ENCODE measurements around the gene RNF32.
"Not testable (repeated sequence)": the region's sequence is repeated elsewhere in the genome, so short reads cannot be mapped to it uniquely, and the experiment has no call there.

The RNF32 gene

DNA sequence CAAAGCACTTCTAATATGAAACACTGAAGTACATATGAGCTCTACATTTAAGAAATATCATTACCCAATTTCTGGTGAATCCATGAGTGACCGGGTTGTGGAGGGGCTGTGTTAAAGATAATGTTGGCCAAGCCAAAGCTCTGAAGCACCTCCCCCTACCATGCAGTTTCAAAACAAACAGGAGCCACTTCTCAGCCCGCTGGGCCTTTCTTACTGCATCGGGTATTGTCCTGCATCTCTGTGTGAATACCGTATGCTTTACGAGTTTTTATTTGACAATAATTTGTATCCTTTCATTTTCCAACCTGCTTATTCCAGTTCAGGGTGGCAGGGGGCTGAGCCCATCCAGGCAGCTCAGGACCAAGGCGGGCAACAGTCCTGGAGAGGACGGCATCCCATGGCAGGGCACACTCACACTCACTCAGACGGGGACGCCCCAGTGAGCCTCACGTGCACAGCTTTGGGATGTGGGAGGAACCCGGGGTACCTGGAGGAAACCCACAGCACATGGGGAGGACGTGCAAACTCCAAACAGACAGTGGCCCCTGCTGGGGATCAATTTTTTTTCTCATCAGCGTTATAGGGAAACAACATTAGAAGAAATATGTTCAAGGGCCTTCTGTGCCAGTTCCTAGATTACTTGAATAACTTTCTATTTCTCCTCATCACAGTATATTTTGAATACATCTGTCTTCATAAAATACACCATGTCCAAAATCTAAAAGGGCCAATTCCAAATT lies 1.9 kb downstream of the RNF32 start:
- DNase-seq (ENCODE audit: low read depth in 2 of 2), result no peak

DNA sequence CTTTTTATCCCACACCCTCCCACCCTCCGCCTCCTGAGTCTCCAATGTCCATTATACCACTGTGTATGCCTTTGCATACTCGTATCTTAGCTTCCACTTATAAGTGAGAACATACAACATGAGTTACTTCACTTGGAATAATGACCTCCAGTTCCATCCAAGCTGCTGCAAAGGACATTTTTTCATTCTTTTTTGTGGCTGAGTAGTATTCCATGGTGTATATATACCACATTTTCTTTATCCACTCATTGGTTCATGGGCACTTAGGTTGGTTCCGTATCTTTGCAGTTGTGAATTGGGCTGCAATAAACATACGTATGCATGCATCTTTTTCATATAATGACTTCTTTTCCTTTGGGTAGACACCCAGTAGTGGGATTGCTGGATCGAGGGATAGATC lies 6.8 kb downstream of the RNF32 start:
- DNase-seq (ENCODE audit: low read depth in 2 of 2), result not testable (repeated sequence)

DNA sequence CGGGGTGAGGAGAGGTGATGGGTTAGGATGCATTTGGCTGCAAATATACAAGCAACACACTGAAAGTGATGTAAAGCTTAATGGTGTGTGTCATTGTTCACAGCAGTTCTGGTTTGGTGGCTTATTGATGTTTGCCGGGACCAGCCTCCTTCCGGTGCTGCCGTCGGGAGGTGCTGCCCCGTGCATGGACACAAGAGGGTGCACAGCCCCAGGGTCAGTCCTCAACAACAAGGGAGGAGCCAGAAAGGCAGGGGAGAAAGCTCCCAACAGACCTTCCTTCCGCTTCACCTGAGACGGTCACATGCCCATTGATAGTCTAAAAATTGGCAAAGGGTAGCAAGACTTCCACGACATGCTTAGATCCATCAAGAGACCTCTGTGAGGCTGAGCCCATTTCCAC lies 9.5 kb downstream of the RNF32 start:
- no peak for DNase-seq (ENCODE audit: low read depth in 2 of 2)

DNA sequence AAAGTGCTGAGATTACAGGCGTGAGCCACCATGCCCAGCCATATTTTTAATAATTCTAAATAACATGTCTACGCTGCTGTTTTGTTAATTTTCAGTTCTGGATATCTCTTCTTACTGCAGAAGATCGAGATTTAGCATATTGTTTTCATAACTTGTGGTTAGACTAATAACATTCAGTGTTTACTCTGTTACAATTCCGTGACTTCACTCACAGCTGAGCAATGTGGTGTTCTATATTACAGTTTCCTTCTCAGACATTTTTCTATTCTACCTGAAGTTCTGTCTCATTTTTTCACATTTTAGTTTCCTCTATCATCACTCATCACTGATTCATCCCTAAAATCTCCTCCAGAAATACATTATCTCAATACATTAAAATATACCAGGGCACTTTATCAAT lies 10.9 kb downstream of the RNF32 start:
- DNase-seq (ENCODE audit: low read depth in 2 of 2), result no peak

DNA sequence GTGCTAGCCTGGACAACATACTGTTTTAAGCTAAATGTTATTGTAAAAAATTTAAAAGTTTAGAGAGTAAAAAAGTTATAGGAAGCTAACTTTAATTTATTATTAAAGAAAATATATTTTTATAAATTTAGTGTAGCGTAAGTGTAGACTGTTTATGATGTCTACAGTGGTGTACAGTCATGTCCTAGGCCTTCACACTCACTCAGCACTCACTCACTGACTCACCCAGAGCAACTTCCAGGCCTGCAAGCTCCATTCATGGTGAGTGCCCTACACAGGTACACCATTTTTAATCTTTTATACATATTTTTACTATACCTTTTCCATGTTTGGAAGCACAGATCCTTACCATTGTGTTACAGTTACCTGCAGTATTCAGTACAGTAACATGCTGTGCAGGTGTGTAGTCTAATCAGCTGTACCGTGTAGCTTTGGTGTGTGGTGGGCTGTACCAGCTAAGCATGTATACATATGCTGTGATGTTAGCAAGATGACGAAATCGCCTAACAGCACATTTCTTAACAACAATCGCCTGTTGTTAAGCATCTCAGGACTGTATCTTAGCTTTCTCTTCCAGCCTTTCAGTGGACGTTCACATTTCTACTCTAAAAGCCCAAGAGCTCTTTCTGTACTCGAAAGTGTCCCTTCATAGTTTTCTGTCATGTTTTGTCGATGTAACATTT lies 12.5 kb downstream of the RNF32 start:
- no peak for DNase-seq (ENCODE audit: low read depth in 2 of 2)

DNA sequence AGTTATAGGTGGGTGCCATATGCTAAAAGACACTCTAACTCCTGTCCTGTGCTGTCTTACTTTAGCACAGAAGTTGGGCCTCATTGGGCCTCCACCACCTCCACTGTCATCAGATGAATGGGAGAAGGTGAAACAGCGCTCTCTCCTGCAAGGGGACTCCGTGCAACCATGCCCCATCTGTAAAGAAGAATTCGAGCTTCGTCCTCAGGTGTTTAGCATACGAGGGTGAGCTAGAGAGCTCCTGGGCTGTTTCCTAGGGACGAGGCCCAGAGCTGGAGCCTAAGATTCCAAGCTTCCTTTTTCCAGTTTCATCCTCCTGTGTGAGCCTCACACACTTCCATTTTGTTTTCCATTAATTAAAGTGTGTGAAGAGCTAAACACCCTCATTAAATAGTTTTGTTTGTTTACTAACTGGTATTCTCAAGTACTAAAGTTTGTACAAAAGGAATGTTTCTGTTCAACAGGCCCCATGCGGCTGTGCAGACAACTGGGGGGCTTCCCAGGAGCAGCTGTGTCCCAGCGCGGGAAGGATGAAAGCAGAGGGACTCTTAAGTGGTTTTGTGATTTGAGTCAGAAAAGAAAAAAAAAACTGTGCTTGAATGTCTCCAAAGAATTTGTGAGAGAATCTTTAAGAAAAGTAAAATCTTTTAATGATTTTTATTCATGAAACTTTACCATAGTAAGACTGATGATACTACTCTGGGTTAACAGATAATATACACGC lies 14.1 kb downstream of the RNF32 start:
- DNase-seq (ENCODE audit: low read depth in 2 of 2), result no peak

DNA sequence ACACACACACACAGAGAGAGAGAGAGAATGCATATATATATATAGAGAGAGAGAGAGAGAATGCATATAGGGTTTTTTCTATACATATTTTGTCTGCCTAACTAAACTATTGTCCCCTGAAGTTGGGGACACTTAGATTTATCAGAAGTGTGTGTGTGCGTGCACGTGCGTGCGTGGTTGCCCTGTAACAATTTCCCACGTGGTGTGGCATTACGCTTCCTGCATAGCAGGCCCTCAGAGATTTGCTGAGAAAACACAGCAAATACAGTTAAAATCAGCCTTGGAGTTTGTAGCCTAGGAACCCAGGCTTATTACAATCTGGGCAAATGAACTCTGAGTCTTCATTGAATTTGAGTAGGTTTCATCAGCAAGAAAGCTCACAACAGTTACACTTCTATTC lies 14.7 kb downstream of the RNF32 start:
- no peak for DNase-seq (ENCODE audit: low read depth in 2 of 2)

DNA sequence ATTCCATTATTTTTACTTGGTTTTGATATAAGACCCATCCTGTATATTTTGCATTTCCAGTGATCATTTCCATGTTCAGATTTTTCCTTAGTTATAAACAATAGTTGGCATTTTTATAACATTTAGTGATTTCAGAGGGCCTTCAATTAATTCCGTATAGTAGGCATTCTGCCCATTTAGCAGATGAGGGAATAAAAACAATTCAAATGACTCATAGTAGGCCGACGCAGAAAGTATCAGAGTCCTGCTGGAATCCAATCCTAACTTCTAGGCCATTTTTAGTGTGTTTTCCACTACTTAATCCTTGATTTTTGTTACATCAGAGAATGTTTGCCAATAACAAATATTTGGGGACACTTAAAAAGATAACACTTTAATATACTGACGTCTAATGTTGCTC lies 15.4 kb downstream of the RNF32 start:
- no peak for DNase-seq (ENCODE audit: low read depth in 2 of 2)

DNA sequence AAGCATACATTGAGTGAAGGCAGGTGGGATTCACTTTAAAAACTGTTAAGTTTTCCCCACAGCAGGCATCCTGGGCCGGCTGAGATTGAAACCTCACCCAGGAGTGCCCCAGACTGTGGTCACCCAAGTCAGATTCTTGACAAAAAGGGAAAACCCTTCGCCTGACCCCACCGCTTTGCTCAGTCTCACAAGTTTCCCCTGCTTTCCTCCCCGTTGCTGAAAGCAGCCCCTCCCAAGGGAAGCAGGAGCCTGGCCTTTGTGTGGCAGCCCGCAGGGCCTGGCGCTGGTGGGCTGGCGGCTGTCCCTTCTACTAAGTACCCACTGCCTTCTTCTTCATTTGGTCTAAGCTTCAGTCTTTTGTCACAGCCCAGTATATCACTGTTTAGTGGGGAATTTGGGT lies 16.0 kb downstream of the RNF32 start:
- DNase-seq (ENCODE audit: low read depth in 2 of 2), result no peak

DNA sequence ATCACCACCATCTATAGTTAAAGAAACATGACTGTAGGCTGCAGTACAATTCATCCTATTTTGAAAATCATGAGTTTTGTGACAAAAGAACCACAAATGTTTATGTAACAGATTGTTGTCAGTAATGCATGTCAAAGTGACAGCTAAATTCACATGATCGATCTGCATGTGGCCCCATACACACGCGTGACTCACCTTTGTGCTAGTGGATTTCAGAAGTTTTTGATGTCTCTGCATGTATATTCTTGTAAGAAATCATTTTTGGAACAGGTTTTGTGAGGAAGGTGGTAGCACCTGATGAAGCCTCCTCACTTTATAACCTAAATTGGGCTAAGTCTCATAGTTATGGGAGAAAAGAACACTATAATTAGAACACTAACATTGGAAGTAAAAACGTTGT lies 17.1 kb downstream of the RNF32 start:
- DNase-seq (ENCODE audit: low read depth in 2 of 2), result no peak

DNA sequence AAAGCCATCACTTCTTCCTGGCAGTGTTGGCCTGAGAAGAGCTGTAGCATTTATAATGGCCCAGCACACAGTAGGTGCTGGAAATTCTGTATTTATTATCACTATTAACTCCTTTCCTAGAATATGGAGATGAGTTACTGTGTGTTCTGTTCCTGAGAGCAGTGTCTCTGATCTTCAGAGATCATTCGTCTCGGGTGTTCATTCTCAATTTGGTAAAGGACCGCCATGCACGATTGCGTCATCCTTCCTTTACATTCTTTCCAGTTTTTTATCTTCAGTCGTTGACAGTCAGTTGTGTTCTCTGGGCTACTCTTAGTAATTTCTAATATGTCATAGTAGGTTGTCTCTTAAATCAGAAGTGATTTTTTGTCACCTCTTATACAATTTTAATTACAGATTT lies 18.6 kb downstream of the RNF32 start:
- no peak for DNase-seq (ENCODE audit: low read depth in 2 of 2)

DNA sequence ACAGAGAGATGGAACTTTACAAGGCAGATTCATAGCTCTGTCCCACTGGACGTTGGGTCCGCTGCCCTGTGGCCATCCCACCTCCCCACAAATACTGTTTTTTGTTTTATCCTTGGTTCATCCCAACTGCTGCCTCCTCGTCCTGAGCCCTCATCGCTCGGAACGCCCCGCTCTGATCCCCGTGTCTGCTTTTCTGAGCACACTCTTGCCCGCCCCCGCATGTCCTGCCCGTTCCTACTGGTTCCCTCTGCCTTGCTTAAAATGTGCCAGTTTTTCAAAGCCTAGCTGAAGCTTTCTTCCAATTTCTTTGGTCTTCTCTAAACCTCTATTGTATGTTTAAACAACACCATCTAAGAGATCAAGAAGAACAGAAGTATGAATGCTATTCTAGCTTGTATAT lies 19.4 kb downstream of the RNF32 start:
- no peak for DNase-seq (ENCODE audit: low read depth in 2 of 2)

DNA sequence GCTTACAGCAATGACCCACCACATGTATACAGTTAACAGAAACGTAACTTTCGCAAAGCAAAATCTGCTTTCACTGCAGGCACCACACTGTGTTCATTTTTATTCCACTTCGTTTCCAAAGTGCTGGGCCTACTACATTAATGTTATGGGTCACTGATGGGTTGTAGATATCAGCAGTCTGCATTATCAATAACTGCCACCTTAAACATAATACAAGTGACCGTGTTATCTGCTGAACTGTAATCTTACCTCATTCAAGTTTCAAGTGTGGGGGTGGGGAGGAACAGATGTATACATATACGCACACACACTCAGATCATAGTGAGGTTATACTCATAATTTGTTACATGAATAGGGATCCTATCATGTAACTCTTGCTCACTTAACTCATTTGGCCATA lies 21.1 kb downstream of the RNF32 start:
- DNase-seq (ENCODE audit: low read depth in 2 of 2), result no peak

DNA sequence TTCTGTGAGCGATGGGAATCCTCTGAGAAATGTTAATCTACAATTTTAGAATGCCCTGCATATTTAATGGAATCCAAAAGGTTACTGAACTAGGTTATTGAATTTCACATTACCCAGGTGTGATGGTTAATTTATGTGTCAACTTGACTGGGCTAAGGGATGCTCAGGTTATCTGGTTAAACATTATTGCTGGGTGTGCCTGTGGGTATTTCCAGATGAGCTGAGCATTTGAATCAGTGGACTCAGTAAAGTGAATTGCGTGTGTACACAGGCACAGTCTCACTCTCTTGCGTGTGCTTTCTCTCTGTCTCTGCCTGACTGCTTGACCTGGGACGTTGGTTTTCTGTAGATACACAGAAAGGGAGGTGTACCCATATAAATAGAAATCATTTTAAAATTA lies 21.7 kb downstream of the RNF32 start:
- DNase-seq (ENCODE audit: low read depth in 2 of 2), result no peak

DNA sequence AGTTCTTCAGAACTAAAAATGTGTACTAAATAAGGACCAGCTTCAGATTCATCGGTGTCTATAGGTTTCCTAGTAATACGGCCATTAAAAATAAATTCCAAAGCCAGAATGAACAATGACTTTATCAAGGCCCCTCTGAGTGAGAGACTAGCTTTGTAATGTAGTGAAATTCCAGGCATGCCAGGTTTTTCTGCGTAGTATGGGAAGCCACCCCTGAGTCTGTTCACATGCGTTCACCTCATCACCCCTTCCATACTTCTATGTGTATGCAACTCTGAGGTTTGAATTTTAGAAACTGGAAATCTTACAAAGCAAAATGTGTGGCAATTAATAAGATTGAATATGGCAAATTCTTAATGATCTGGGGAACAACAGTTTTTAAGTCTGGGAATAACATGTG lies 24.5 kb downstream of the RNF32 start:
- no peak for DNase-seq (ENCODE audit: low read depth in 2 of 2)

DNA sequence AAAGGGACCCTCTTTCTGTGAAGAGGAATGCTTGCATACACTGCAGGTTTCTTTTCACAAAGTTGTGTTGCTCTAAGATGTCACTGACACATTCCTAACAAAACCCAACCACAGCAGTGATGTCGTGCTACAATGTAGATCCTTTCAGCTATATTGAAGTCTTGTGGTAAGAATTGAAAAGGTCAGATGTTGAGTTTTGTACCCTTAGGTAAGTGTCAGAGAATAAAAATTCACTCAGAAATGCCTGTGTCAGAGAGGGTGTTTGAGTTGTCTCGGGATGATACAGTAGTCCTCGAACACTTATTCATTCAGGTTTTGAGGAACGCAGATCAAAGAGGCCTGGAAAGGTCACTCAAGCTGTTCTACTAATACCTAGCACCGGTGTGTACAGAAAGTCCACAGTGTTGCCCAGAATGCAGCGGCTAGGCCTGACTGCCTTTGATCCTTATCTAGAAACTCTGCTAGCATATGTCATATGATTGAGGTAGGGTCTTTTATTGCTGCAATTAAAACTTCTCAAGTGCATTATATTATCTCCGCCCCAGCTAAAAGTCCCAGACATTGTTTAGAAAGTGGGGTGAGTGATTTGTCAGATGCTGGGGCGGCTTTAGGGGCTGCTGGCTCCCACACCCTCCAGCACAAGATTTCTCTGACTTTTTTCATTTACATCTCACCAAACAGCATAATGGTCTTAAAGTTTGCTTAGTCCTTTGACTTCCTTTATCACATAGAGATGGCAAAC lies 26.0 kb downstream of the RNF32 start:
- no peak for DNase-seq (ENCODE audit: low read depth in 2 of 2)

DNA sequence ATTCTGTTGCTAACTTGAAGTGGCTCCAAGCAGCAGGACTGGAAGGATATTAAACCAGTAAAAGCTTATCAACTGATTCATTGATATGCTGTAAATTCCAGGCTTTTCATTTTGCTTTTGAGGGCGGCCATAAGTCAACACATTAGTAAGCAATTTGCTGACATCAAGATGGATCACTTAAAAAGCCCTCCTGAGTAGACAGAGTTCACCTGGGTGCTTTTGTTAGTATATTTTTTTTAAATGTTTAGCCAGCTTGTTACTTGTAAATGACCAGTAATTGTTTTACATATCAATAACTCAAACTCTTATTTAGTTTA lies 26.5 kb downstream of the RNF32 start:
- DNase-seq (ENCODE audit: low read depth in 2 of 2), result no peak

DNA sequence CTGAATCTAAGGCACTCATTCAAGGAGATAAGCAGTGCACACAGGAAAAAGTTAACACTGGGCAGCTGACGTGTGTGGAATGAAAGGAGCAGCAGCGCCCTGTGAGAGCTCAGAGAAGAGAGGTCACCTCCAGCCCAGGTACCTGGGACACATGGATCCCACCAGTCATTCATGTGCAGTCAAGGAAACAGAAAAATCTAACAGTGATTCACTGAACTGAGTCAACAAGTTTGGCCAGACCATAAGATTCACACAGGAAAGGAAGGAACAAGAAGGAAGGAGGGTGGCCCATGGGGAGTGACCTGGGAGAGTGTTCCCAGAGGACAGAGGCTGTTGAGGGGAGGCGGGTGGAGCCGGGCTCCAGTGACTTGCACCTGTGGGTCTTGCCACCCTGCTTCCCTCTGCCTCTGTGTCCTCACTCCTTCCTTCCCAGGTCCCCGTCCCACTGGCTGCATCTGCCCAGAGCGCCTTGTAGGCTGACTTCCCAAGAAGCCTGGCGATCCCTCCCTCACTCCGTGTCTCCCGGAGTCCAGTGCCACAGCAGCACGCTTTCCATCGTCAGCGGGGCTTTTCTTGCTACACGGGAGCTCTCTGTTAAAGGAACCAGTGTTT lies 27.7 kb downstream of the RNF32 start:
- no peak for DNase-seq (ENCODE audit: low read depth in 2 of 2)

DNA sequence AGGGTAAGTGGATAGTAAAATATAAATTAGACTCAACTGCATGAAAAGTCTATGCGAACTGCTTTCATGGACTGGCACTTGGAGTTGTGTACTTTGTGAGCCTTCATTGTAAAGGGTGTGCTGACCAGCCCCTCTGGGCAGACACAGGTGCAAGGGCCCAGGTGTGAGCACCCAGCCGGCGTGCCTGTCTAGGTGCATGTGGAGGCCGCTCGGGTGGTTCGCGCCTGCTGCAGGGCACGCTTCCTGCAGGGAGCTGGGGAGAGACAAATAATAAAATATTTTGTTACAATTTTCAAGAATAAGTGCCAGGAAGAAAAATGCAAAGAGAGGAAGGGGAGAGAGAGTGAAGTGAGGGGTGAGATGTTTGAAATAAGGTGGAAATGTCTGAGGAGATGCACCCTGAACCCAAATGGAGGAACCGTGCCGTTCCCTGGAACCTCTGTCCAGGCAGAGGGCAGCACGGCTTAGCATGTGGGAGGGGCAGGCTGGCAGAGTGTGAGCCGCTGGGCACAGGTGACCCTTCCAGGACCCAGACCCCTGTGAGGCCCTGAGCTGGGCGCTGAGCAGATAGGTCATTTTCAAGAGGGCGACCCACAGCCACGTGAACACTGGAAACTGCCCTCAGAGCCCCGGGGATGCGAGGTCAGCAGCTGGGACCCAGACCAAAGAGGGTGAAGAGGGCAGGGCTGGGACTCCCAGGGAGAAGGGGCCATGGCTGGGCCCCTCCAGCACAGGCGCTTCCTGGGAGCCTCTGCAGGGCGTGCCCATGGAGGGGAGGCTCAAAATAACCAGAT lies 28.7 kb downstream of the RNF32 start:
- DNase-seq (ENCODE audit: low read depth in 2 of 2), result no peak

DNA sequence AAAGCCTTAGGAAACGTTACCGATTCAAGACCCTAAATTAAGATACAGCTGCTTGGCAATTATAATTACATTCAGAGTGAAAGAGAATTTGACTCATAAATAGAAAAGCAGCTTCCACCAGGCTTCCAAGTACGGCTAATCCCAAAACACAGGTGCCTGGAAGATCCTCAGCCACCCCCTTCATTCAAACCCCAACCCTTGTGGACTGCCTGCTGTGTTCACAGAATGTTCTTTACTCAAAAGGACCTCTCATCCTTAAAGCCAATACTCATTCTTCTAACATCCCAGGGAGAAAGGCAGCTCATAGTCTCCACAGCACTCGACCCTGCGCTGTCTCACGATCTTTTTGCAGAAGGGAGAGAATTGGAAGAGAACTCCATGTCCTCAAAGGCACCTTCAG lies 32.9 kb downstream of the RNF32 start:
- no peak for DNase-seq (ENCODE audit: low read depth in 2 of 2)

DNA sequence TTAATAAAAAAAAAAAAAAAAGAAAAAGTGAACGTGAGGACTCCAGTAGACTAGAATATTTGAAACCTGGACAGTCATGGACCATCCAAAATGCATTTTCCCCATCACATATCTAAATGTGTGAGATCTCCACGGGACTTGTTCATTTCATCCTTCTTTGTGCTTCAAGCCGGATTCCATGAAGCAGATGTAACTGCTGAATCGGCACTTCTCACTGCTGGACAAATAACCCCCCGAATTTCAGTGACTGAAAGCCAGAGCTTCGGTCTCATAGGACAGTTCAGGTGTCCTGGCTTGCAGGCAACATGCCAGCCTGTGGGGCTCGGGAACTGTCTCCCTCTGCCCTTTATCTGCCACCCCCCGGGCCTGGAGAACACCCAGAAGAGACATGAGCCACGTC lies 33.3 kb downstream of the RNF32 start:
- DNase-seq (ENCODE audit: low read depth in 2 of 2), result no peak
